Mesodermal cell (in vitro differentiated cells): ENCODE measurements around the gene KCNJ9.

Experiments used
- H3K27ac ChIP-seq: 2 replicates; pipeline ENCODE4 v1.7.0; 2013; ENCODE audit warnings: mild to moderate bottlenecking, low read depth, low read length, moderate library complexity; ENCODE audit not compliant: severe bottlenecking
- H3K36me3 ChIP-seq: 2 replicates; pipeline ENCODE4 v1.7.1; 2013; ENCODE audit warnings: mild to moderate bottlenecking, low read length, moderate library complexity; ENCODE audit not compliant: control insufficient read depth, insufficient read depth
- H3K4me1 ChIP-seq: one replicate; pipeline ENCODE4 v1.7.1; 2013; ENCODE audit warnings: mild to moderate bottlenecking, low read length; ENCODE audit not compliant: insufficient read depth, control insufficient read depth, poor library complexity, severe bottlenecking
- H3K4me3 ChIP-seq: 2 replicates; pipeline ENCODE4 v1.7.0; 2013; ENCODE audit warnings: low read length, control low read depth, mild to moderate bottlenecking; ENCODE audit not compliant: insufficient read depth, poor library complexity, severe bottlenecking; ENCODE audit errors: extremely low read depth
- H3K9me3 ChIP-seq: 2 replicates; pipeline ENCODE4 v1.7.1; 2013; ENCODE audit warnings: mild to moderate bottlenecking, low read length, moderate library complexity; ENCODE audit not compliant: control insufficient read depth
- WGBS, 2 experiments: methylation state at CpG; one replicate each; pipeline ENCODE4 v1.1.5; 2013; ENCODE audit warnings: missing lambda C conversion rate in 2 of 2; ENCODE audit not compliant: insufficient coverage in 2 of 2; 5-methylcytosine and 5-hydroxymethylcytosine counted together

The KCNJ9 gene

DNA sequence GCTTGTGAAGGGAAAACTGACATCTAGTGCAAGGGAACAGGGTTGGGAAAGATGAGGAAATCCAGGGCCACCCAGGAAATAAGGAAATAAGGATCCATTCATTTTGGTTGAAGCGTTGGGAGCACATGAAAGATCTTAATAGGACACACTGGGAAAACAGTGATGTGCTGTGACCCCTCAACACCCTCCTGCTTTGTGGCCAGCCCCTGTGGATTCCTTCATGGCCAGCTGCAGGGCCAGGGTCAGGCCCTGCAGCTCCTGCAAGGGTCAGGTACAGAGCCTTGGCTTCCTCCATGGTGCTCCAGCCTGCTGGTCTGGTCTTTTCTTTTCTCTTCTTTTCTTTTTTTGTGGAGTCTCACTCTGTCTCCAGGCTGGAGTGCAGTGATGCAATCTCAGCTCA, 30.7 kb upstream of the KCNJ9 start:
- H3K27ac ChIP-seq = no peak overlapping the region
- H3K36me3 ChIP-seq = no peaks in the 10 kb centered on the region
- H3K4me1 ChIP-seq = peaks cover 7% of the 10 kb centered on the region
- no peak overlapping the region for H3K4me3 ChIP-seq
- H3K9me3 ChIP-seq = no peaks in the 10 kb centered on the region
- WGBS, 2 experiments = 83 to 100% methylated on average over 1 of the region's 1 CpG

DNA sequence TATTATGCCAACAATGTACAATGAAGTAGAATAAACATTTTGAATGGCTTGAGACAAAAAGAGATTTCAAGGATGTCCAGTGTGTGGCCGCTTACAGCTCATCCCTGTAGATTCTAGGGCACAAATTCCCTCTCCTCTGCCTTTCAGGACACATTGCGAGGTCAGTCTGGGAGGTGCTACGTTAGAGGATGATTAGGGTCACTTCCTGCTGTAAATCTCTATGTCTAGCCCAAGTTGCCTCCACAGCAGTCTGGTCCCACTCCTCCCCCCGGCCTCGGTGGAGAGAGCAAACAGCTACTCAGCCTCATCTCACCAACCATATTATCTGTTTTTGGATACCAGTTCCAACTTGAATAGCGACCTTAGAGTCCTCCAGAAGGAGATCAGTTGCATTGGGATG, 28.4 kb upstream of the KCNJ9 start:
- 80 to 83% methylated on average over 1 to 5 of the region's 6 CpGs for WGBS, 2 experiments
- H3K36me3 ChIP-seq = no peaks in the 10 kb centered on the region
- no peak overlapping the region for H3K4me3 ChIP-seq

DNA sequence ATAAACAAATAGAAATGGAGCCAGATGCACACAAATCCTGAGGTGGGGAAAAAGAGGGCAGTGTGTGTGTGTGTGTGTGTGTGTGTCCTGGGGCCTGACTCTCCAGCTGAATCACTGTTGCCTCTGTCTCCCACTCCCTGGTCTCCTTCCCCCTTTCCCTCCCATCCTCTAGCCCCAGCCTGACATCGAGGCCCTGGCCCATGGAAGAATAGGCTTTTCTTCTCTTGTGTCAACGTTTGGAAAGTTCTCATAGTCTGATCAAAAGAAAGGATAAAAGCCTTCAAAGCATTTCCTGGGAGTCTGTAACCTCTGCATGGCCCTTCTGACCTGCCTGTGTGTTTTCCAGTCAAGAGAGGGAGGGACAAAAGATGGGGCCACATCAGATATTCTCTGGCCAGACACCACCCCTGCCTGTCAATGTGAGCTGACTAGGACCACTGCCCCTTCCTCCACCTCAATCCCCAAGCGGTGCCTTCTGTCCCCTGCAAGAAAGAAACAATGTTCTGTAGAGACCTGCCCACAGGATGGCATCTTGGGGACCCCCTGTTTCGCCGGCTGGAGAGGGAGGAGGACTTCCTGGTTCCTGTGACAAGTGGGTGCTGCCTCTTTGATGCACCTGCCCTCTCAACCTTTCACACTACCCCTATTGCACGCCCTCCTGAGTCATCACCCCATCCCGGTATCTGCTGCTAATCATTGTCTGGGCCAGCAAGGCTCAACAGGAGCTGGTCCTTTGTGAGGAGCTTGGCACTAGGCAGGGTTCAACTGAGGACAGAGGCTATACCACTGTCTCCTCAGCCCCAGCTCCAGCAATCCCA, 27.6 kb upstream of the KCNJ9 start:
- no peaks in the 10 kb centered on the region for H3K36me3 ChIP-seq
- H3K27ac ChIP-seq = no peak overlapping the region
- 79 to 86% methylated on average over 5 to 6 of the region's 7 CpGs for WGBS, 2 experiments
- H3K9me3 ChIP-seq = no peaks in the 10 kb centered on the region
- no peak overlapping the region for H3K4me3 ChIP-seq
- no peaks in the 10 kb centered on the region for H3K4me1 ChIP-seq

More for the DNA sequence above, 28.4 kb upstream of the KCNJ9 start:
- Histone ChIP-seq H3K27ac (no peak overlapping the region), H3K4me1 (no peaks in the 10 kb centered on the region), H3K9me3 (no peaks in the 10 kb centered on the region)

DNA sequence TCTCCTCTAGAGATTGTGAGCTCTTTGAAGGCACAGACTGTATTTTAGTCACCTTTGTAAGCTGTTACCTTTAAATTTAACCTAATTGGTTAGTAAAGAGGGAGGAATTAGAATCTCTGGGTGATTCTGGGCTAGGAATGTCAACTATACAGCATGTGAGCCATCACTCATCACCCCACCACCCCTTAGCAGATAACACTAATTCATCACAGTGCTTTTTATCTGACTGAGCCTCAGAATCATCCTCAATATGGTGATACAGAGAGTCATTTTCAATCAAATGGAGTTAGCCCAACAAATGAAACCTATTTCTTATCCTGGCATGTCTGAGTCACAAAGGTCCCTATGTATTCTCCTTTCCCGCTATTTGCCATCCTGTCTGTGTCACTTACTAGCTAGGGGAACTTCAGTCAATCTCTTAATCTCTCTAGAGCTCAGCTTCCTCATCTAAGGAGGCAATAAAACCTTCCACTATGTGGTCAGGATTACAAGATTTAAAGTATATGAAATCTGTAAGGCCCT, 24.6 kb upstream of the KCNJ9 start:
- Histone ChIP-seq H3K27ac (no peak overlapping the region), H3K4me1 (no peaks in the 10 kb centered on the region)

DNA sequence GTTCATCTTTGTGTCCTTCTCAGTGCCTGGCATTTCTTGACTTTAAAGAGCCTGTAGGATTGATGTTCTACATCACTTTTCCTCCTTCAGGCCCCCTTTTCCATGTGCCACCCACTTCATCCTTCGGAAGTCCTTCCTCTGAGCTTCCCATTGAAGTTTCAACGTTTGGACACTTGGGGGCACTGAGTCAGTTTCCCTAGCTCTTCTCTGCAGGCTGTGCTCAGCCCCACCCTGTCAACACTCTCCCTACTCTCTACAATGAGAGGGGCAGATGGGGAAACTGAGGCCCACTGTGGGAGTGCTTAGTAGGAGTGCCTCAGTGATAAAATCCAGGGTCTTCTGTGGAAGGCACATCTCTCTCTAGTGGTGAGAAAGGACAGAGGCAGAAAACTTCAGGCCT, 23.3 kb upstream of the KCNJ9 start:
- Histone ChIP-seq H3K4me3 (no peak overlapping the region), H3K36me3 (no peaks in the 10 kb centered on the region), H3K27ac (no peak overlapping the region), H3K4me1 (no peaks in the 10 kb centered on the region), H3K9me3 (no peaks in the 10 kb centered on the region)
- WGBS, 2 experiments = 0 to 25% methylated on average over 1 to 2 of the region's 2 CpGs

More for the DNA sequence above, 24.6 kb upstream of the KCNJ9 start:
- Histone ChIP-seq H3K36me3 (no peaks in the 10 kb centered on the region), H3K4me3 (no peak overlapping the region), H3K9me3 (no peaks in the 10 kb centered on the region)
- 80 to 100% methylated on average over 1 of the region's 1 CpG for WGBS, 2 experiments

DNA sequence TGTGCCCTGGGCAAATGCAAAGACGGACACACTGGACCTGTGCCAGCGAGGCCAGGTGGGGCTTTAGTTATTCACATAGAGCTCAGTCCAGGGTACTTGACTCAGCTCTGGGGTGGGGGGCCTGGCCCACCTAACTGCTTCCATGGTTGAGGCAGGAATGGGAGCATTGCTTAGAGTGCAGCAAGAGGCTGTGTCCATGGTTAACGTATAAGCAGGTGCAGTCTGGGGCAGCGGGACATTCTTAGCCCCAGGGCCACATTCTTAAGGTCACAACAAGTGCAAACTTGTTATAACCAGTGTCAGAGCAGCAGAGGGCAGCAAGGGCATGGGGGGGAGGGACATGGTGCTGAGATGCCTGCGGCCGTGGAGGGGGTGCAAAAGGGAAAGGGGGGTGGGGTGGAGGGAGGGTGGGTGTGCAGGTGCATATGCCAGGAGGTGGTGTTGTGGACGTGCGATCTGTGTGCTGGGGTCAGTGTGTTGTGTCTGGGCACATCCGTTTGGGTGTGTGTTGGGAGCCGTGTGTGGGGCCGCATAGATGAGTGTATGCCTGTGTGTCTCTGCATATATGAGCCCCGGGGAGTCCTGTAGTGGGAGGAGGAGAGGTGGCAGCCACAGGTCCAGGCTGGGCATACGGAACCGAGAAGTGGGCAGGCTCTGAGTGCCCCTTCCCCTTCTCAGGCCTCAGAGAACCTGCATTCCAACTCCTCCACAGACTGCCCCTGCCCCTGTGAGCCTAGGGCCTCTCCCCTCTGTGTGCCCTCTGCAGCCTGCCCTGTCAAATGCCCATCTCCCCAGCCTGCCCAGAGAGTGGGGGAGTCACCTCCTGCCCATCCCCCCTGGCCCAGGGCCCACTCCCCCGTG, 19.7 kb upstream of the KCNJ9 start:
- WGBS, 2 experiments = 70 to 74% methylated on average over 7 to 13 of the region's 15 CpGs
- H3K36me3 ChIP-seq = no peaks in the 10 kb centered on the region
- H3K27ac ChIP-seq = no peak overlapping the region
- no peaks in the 10 kb centered on the region for H3K9me3 ChIP-seq
- no peak overlapping the region for H3K4me3 ChIP-seq
- no peaks in the 10 kb centered on the region for H3K4me1 ChIP-seq

DNA sequence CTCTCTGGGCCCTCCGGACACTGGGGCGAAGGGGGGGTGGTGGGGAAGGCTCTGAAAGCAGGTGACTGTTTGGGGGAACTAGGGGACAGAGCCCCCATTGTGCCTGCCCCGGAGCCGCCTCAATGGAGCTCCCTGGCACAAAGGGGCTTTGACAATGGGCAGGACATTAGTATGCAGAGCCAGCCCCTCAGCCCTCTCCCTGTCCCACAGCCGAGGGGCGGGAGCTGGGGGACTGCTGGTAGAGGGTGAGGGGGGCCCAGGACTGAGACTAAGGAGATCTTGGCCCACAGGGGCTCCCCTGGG, 19.2 kb upstream of the KCNJ9 start:
- no peaks in the 10 kb centered on the region for H3K4me1 ChIP-seq
- H3K4me3 ChIP-seq = no peak overlapping the region
- no peak overlapping the region for H3K27ac ChIP-seq
- H3K9me3 ChIP-seq = no peaks in the 10 kb centered on the region
- no peaks in the 10 kb centered on the region for H3K36me3 ChIP-seq
- WGBS, 2 experiments = 45 to 60% methylated on average over 1 to 2 of the region's 6 CpGs

DNA sequence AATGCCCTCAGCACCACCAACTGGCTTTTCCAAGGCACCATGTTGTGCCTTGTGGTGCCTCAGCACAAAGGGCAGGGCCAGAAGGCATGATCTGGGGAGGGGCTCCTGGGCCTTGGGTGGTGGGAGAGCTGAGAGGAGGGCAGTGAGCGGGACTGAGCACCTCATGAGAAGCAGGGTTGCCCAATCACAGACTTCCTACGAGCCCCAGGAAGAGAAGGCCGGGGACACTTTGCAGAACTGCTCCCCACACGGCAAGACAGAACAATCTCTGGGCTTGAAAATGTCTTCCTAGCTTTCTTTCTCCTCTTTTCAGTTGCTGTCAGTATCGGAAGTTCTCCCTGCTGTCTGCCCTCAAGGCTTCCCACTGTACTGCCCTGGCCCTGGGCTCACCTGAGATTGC, 18.2 kb upstream of the KCNJ9 start:
- no peaks in the 10 kb centered on the region for H3K9me3 ChIP-seq
- WGBS, 2 experiments = 76 to 83% methylated on average over 4 of the region's 5 CpGs
- no peak overlapping the region for H3K27ac ChIP-seq
- no peaks in the 10 kb centered on the region for H3K36me3 ChIP-seq
- H3K4me3 ChIP-seq = no peak overlapping the region
- H3K4me1 ChIP-seq = no peaks in the 10 kb centered on the region

DNA sequence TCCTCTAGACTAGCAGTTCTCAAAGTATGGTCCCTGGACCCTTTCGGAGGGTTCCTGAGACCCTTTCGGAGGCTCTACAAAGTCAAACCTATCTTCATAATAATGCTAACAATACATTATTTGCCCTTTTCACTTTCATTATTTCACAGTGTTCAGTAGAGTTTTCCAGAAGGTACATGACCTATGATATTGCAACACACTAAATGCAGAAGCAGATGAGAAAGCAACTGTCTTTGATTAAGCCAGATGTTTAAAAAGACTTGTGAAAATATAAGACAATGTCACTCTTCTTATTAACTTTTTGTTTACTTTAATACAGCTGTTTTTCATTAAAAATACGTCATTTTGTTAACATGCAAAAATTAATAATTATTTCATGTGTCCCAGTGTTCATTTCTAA, 17.2 kb upstream of the KCNJ9 start:
- Histone ChIP-seq H3K27ac (no peak overlapping the region), H3K4me3 (no peak overlapping the region), H3K9me3 (no peaks in the 10 kb centered on the region), H3K4me1 (no peaks in the 10 kb centered on the region), H3K36me3 (no peaks in the 10 kb centered on the region)
- 95 to 100% methylated on average over 2 of the region's 3 CpGs for WGBS, 2 experiments

DNA sequence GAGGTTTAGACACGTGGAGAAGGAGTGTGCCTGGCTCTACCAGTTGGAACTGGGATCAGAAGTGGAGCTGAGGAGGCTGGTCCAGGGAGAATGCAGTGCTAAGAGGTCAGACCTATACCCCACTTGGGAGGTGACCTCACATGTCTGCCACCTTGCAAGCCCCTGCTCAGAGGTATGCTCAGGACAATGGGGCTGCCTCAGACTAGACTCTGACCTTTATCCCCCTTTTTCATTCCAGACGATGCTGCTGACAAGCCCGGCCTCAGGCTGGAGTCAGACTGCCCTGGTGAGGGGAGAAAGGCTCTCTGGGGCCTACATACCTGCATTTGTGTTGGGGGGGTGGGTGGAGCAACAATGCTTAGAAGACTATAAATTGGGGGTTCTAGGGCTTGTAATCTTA, 16.6 kb upstream of the KCNJ9 start:
- no peak overlapping the region for H3K4me3 ChIP-seq
- no peaks in the 10 kb centered on the region for H3K9me3 ChIP-seq
- 47 to 83% methylated on average over 1 to 2 of the region's 3 CpGs for WGBS, 2 experiments
- peaks cover 1% of the 10 kb centered on the region for H3K4me1 ChIP-seq
- no peak overlapping the region for H3K27ac ChIP-seq
- H3K36me3 ChIP-seq = no peaks in the 10 kb centered on the region
